Keratinocyte (primary cell): Measurements from ENCODE around the gene VARS1.

Experiments
- EZH2 ChIP-seq: IDR thresholded peaks from one replicate; pipeline ENCODE4 v1.6.1; 2012; ENCODE audit warnings: inconsistent platforms, mild to moderate bottlenecking, low read length, moderate library complexity
- TF ChIP-seq, protein P1 (sequence below), 3 experiments: IDR thresholded peaks in 1 of 3; conservative IDR thresholded peaks in 1 of 3; optimal IDR thresholded peaks in 1 of 3; 2 replicates in 2 of 3; 3 replicates in 1 of 3; pipeline versions ENCODE3 to v1.5.1; 2011; ENCODE audit warnings: low read length in 3 of 3, mild to moderate bottlenecking in 3 of 3, moderate library complexity in 2 of 3, control low read depth in 1 of 3, inconsistent platforms in 1 of 3; ENCODE audit not compliant: insufficient read depth in 2 of 3; ENCODE audit errors: extremely low read depth in 1 of 3

DNA sequence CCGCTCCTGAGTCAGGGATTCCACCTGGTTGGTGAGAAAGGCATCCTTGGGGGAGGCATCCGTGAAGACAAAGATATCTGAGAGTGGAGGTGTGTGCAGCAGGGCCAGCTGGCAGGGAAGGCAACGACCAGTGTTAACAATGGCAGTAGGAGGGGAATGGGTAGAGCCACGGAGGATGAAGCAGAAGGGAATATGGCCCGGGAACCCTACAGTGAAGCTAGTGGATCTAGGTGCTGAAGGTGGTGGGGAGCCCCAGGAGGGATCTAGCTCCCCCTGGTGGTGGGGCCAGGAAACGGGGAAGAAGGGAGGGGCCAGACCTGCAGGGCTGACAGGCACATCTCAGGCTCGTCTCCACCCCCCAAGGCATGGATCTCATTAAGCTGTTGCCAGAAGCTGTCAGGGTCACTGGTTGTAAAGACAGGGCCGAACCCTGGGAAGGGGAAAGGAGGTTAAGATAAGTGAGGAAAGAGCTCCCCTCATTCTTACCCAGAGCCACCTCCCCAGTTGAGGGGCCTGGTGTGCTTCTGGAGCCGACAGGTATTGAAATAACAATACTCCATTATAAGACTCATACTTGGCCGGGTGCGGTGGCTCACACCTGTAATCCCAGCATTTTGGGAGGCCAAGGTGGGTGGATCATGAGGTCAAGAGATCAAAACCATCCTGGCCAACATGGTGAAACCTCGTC, 25.7 kb downstream of the VARS1 start:
- TF ChIP-seq EZH2: no peak
- TF ChIP-seq, protein P1, sequence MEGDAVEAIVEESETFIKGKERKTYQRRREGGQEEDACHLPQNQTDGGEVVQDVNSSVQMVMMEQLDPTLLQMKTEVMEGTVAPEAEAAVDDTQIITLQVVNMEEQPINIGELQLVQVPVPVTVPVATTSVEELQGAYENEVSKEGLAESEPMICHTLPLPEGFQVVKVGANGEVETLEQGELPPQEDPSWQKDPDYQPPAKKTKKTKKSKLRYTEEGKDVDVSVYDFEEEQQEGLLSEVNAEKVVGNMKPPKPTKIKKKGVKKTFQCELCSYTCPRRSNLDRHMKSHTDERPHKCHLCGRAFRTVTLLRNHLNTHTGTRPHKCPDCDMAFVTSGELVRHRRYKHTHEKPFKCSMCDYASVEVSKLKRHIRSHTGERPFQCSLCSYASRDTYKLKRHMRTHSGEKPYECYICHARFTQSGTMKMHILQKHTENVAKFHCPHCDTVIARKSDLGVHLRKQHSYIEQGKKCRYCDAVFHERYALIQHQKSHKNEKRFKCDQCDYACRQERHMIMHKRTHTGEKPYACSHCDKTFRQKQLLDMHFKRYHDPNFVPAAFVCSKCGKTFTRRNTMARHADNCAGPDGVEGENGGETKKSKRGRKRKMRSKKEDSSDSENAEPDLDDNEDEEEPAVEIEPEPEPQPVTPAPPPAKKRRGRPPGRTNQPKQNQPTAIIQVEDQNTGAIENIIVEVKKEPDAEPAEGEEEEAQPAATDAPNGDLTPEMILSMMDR (optimal IDR thresholded peaks at IDR 0.05 in 1 of 3, IDR thresholded peaks at IDR 0.05 in 1 of 3, conservative IDR thresholded peaks at IDR 0.05 in 1 of 3; ENCODE audit: extremely low read depth in 1 of 3, insufficient read depth in 2 of 3, low read length in 3 of 3): peak; percentile 92 to 98 (median 95)
